Gastrocnemius medialis (tissue), 4 donors: Measurements from ENCODE around the gene KLHL28. TPM values are rescaled to one million over a fixed set of nuclear protein-coding genes. Genes with fewer than 3 reads are reported as not detected.
"Not testable (repeated sequence)": the region's sequence is repeated elsewhere in the genome, so short reads cannot be mapped to it uniquely, and the experiment has no call there.

Source experiments
- ATAC-seq, 2 donors: fragments of 150-250 bp; one replicate each; pipeline ENCODE4 v1.9.1; 2016
- DNase-seq, 2 donors: peaks; one replicate each; pipeline ENCODE4 v3.0.0-alpha.2; 2019
- H3K27ac ChIP-seq, 4 donors: fragments of 200-600 bp; sonication (generic); 1 replicate in 1 of 4; 2 replicates in 3 of 4; pipeline ENCODE4 v1.5.1; 2016 to 2018; ENCODE audit warnings: mild to moderate bottlenecking in 2 of 4, moderate library complexity in 1 of 4
- H3K27me3 ChIP-seq, 3 donors: fragments of 200-600 bp; sonication (generic) in 2 of 3; 1 replicate in 1 of 3; 2 replicates in 2 of 3; pipeline versions ENCODE4 v1.5.1 to v1.6.0; 2016 to 2019; ENCODE audit warnings: mild to moderate bottlenecking in 1 of 3, moderate library complexity in 1 of 3
- H3K36me3 ChIP-seq, 2 donors: fragments of 200-600 bp; sonication (generic) in 1 of 2; one replicate each; pipeline ENCODE4 v1.5.1; 2017 to 2018
- H3K4me1 ChIP-seq, 2 donors: fragments of 200-600 bp; sonication (generic) in 1 of 2; one replicate each; pipeline ENCODE4 v1.5.1; 2016 to 2017; ENCODE audit warnings: mild to moderate bottlenecking in 2 of 2
- H3K4me3 ChIP-seq, 4 donors: fragments of 200-600 bp; sonication (generic) in 3 of 4; 1 replicate in 1 of 4; 2 replicates in 3 of 4; pipeline ENCODE4 v1.5.1; 2016 to 2019; ENCODE audit warnings: mild to moderate bottlenecking in 2 of 4
- H3K9me3 ChIP-seq, 3 donors: fragments of 200-600 bp; sonication (generic) in 2 of 3; 1 replicate in 1 of 3; 2 replicates in 2 of 3; pipeline ENCODE4 v1.5.1; 2016 to 2019
- CTCF ChIP-seq, 5 experiments: fragments of 450-650 bp in 3 of 5; fragments of 200-600 bp in 2 of 5; sonication (generic) in 2 of 5; IDR thresholded peaks in 4 of 5; conservative IDR thresholded peaks in 1 of 5; 1 replicate in 4 of 5; 2 replicates in 1 of 5; pipeline ENCODE4 v1.5.1; 2016 to 2019; ENCODE audit warnings: antibody characterized with exemption in 5 of 5, mild to moderate bottlenecking in 3 of 5, moderate library complexity in 3 of 5
- POLR2A ChIP-seq, 2 donors: fragments of 450-650 bp; IDR thresholded peaks; one replicate each; pipeline ENCODE4 v1.6.1; 2017; ENCODE audit warnings: antibody characterized with exemption in 2 of 2, mild to moderate bottlenecking in 2 of 2, moderate library complexity in 2 of 2
- in situ Hi-C, 4 donors: fragments of 200-750 bp; cut with MboI; loops; one replicate each; pipeline versions ENCODE4 v1.15.0 to v1.8.0; 2017; ENCODE audit warnings: low sequenced_read_pairs in 4 of 4
- intact Hi-C: fragments of 100-400 bp; cut with DNase I; formaldehyde crosslinking; loops from one replicate; pipeline ENCODE4 v1.15.1; 2023; ENCODE audit warnings: low total_unique reads
- total RNA-seq, 4 donors: library from RNA; depleted of rRNA; stranded (reverse); fragments of >200 nt; gene quantifications; one replicate each; pipeline versions ENCODE4 v1.1.0 to v1.2.3, GENCODE V29; 2016

The KLHL28 gene
- total RNA-seq, 4 donors from 2014 or later, result 7.3 to 11.9 (median 8.2) TPM

GRCh38 chr14:44893535-44893934 lies 68.2 kb downstream of the KLHL28 start:
- ATAC-seq (no peak), DNase-seq (no peak)
- no peaks in the 10 kb centered on the region for H3K27me3 ChIP-seq
- H3K4me1 ChIP-seq, result peaks cover 7% of the 10 kb centered on the region in 2 donors
- in situ Hi-C loops, result loop anchor here in 1 of 4 donors (10.0 kb wide), 1 partner anchor 71 kb away; the partner anchor contains the start of genes KLHL28 and TOGARAM1
- H3K27ac ChIP-seq, result no peak overlapping the region
- no peaks in the 10 kb centered on the region for H3K36me3 ChIP-seq
- intact Hi-C loops, result no loop called here
- no peak overlapping the region for H3K4me3 ChIP-seq
- no peak for TF ChIP-seq POLR2A (IDR thresholded peaks at IDR 0.05)
- no peak for TF ChIP-seq CTCF (IDR thresholded peaks at IDR 0.05 in 4 of 5, conservative IDR thresholded peaks at IDR 0.05 in 1 of 5)
- H3K9me3 ChIP-seq, result no peaks in the 10 kb centered on the region

DNA sequence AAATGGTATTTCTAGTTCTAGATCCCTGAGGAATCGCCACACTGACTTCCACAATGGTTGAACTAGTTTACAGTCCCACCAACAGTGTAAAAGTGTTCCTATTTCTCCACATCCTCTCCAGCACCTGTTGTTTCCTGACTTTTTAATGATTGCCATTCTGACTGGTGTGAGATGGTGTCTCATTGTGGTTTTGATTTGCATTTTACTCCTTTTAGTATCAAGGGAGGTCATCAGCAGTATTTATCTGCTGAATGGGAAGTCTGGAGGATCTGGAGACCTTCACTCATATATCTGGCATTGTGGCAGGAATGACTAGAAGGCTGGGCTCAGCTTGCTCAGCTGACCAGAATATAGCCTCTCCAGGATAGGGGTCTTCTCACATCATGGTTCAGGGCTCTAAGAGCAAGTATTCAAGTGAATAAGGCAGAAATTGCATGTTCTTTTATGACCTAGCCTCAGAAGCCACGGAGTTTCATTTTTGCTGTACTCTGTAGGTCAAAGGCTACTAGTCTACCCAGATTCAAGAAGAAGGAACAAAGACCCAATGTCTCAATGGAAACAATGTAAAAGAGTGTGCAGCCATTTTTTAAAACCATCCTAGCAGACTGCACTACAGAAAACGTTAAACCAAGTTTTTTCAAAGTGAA lies 69.9 kb downstream of the KLHL28 start:
- H3K4me3 ChIP-seq, ATAC-seq, H3K9me3 ChIP-seq, H3K4me1 ChIP-seq, DNase-seq, H3K36me3 ChIP-seq, intact Hi-C loops, H3K27me3 ChIP-seq, H3K27ac ChIP-seq: not testable (repeated sequence)
- in situ Hi-C loops, result loop anchor here in 1 of 4 donors (10.0 kb wide), 1 partner anchor 73 kb away; the partner anchor contains the start of genes KLHL28 and TOGARAM1

GRCh38 chr14:44889595-44890471 lies 71.9 kb downstream of the KLHL28 start:
- H3K27me3 ChIP-seq, result no peaks in the 10 kb centered on the region
- TF ChIP-seq CTCF (IDR thresholded peaks at IDR 0.05 in 4 of 5, conservative IDR thresholded peaks at IDR 0.05 in 1 of 5) (no peak), POLR2A (IDR thresholded peaks at IDR 0.05) (no peak)
- ATAC-seq (no peak), DNase-seq (no peak)
- intact Hi-C loops (no loop called here), in situ Hi-C loops (loop anchor here in 1 of 4 donors (10.0 kb wide), 1 partner anchor 75 kb away; the partner anchor contains the start of genes KLHL28 and TOGARAM1)
- no peaks in the 10 kb centered on the region for H3K9me3 ChIP-seq
- no peaks in the 10 kb centered on the region for H3K4me1 ChIP-seq
- H3K27ac ChIP-seq, result no peak overlapping the region
- H3K4me3 ChIP-seq, result no peak overlapping the region
- no peaks in the 10 kb centered on the region for H3K36me3 ChIP-seq

GRCh38 chr14:44887596-44887955 lies 74.2 kb downstream of the KLHL28 start:
- H3K4me1 ChIP-seq, result no peaks in the 10 kb centered on the region
- ATAC-seq (no peak), DNase-seq (no peak)
- in situ Hi-C loops (no loop called here), intact Hi-C loops (no loop called here)
- TF ChIP-seq CTCF (IDR thresholded peaks at IDR 0.05 in 4 of 5, conservative IDR thresholded peaks at IDR 0.05 in 1 of 5) (no peak), POLR2A (IDR thresholded peaks at IDR 0.05) (no peak)
- no peaks in the 10 kb centered on the region for H3K36me3 ChIP-seq
- H3K9me3 ChIP-seq, result no peaks in the 10 kb centered on the region
- H3K27me3 ChIP-seq, result no peaks in the 10 kb centered on the region
- no peak overlapping the region for H3K27ac ChIP-seq
- H3K4me3 ChIP-seq, result no peak overlapping the region
